ENCODE measurements around the gene PRDM16.

- TF ChIP-seq CTCF (conservative IDR thresholded peaks at IDR 0.05), result no peak
- TF ChIP-seq ZFX (IDR thresholded peaks at IDR 0.05), result no peak
These were observed 92.3 kb downstream of the PRDM16 start for GRCh38 chr1:3161176-3161840.

Data from C4-2B (cell line).